Endodermal cell (in vitro differentiated cells): Measurements from ENCODE around the gene SLC38A4. TPM values are rescaled to one million over a fixed set of nuclear protein-coding genes. Genes with fewer than 3 reads are reported as not detected.

ENCODE experiments used
- DNase-seq: peaks from one replicate; pipeline ENCODE4 v3.0.0-alpha.2; 2017
- H3K27ac ChIP-seq: 2 replicates; pipeline ENCODE4 v1.5.1; 2013; ENCODE audit warnings: mild to moderate bottlenecking, low read depth, low read length, moderate library complexity
- H3K27me3 ChIP-seq: 2 replicates; pipeline ENCODE4 v1.6.1; 2013; ENCODE audit warnings: mild to moderate bottlenecking, low read length, moderate library complexity; ENCODE audit not compliant: insufficient read depth, control insufficient read depth, poor library complexity, severe bottlenecking
- H3K36me3 ChIP-seq: 2 replicates; pipeline ENCODE4 v1.7.0; 2013; ENCODE audit warnings: mild to moderate bottlenecking, low read length, moderate library complexity; ENCODE audit not compliant: control insufficient read depth, insufficient read depth
- H3K4me1 ChIP-seq: one replicate; pipeline ENCODE4 v1.7.0; 2013; ENCODE audit warnings: low read length; ENCODE audit not compliant: control insufficient read depth, insufficient read depth
- H3K4me3 ChIP-seq: 2 replicates; pipeline ENCODE4 v1.5.1; 2013; ENCODE audit warnings: mild to moderate bottlenecking, low read length, moderate library complexity
- H3K9ac ChIP-seq: 2 replicates; pipeline ENCODE4 v1.6.1; 2013; ENCODE audit warnings: mild to moderate bottlenecking, low read length, moderate library complexity; ENCODE audit not compliant: poor library complexity, severe bottlenecking; ENCODE audit errors: extremely low read depth
- H3K9me3 ChIP-seq: 2 replicates; pipeline ENCODE4 v1.6.1; 2013; ENCODE audit warnings: mild to moderate bottlenecking, low read length, moderate library complexity; ENCODE audit not compliant: control insufficient read depth
- H3K27ac Mint-ChIP-seq: 2 replicates; pipeline ENCODE4 v1.8.0; 2020; ENCODE audit warnings: mixed read lengths
- H3K27me3 Mint-ChIP-seq: 2 replicates; pipeline ENCODE4 v1.8.0; 2021; ENCODE audit warnings: mild to moderate bottlenecking, mixed read lengths; ENCODE audit not compliant: insufficient read depth
- H3K36me3 Mint-ChIP-seq: 2 replicates; pipeline ENCODE4 v1.8.0; 2020; ENCODE audit warnings: low read depth, mixed read lengths
- H3K4me1 Mint-ChIP-seq: 2 replicates; pipeline ENCODE4 v1.8.0; 2020; ENCODE audit warnings: mixed read lengths
- H3K4me3 Mint-ChIP-seq: 2 replicates; pipeline ENCODE4 v1.8.0; 2020; ENCODE audit warnings: mild to moderate bottlenecking, moderate library complexity, mixed read lengths
- H3K9me3 Mint-ChIP-seq: 2 replicates; pipeline ENCODE4 v1.8.0; 2020; ENCODE audit warnings: mild to moderate bottlenecking, mixed read lengths
- CTCF ChIP-seq: fragments of 200-600 bp; sonication (generic); conservative IDR thresholded peaks from 2 replicates; pipeline ENCODE4 v1.5.0; 2021; ENCODE audit warnings: antibody characterized with exemption, mild to moderate bottlenecking
- WGBS, 2 experiments: methylation state at CpG; one replicate each; pipeline versions ENCODE4 v1.1.5 to v1.1.7; 2013; ENCODE audit warnings: missing lambda C conversion rate in 2 of 2, mixed read lengths in 1 of 2; ENCODE audit not compliant: insufficient coverage in 1 of 2, insufficient read length in 1 of 2; 5-methylcytosine and 5-hydroxymethylcytosine counted together
- total RNA-seq, 2 donors: library from RNA; stranded (reverse); fragmentation: NEBNext Ultra II Directional in 1 of 2; extraction: Animal tissue kit (Norgen Biotek cat#: 25700) in 1 of 2; gene quantifications; 2 replicates in 1 of 2; 3 replicates in 1 of 2; pipeline ENCODE4 v1.2.1, GENCODE V29; 2021

Gene SLC38A4
- total RNA-seq, 2 donors from 2014 or later: 0.62 TPM; not detected in 1

GRCh38 chr12:46824709-46825108 is 1.1 kb downstream of the SLC38A4 start:
- H3K36me3 ChIP-seq: no peaks in the 10 kb centered on the region
- Mint-ChIP-seq H3K36me3 (no peaks in the 10 kb centered on the region), H3K27ac (no peak overlapping the region), H3K9me3 (no peaks in the 10 kb centered on the region), H3K4me1 (peaks cover 5% of the 10 kb centered on the region), H3K27me3 (peaks cover 69% of the 10 kb centered on the region), H3K4me3 (no peak overlapping the region)
- no peak overlapping the region for H3K9ac ChIP-seq
- H3K27ac ChIP-seq: no peak overlapping the region
- no peak for DNase-seq
- no peaks in the 10 kb centered on the region for H3K4me1 ChIP-seq
- H3K4me3 ChIP-seq: no peak overlapping the region
- H3K9me3 ChIP-seq: no peaks in the 10 kb centered on the region
- TF ChIP-seq CTCF: no peak
- 96 to 100% methylated on average over 2 of the region's 2 CpGs for WGBS, 2 experiments
- H3K27me3 ChIP-seq: peaks cover 66% of the 10 kb centered on the region

- Mint-ChIP-seq H3K9me3 (no peaks in the 10 kb centered on the region), H3K36me3 (no peaks in the 10 kb centered on the region), H3K27me3 (peaks cover 10% of the 10 kb centered on the region), H3K27ac (no peak overlapping the region), H3K4me3 (no peak overlapping the region), H3K4me1 (peaks cover 3% of the 10 kb centered on the region)
- H3K4me1 ChIP-seq: no peaks in the 10 kb centered on the region
- H3K9ac ChIP-seq: no peak overlapping the region
- no peak overlapping the region for H3K4me3 ChIP-seq
- no peaks in the 10 kb centered on the region for H3K9me3 ChIP-seq
- H3K36me3 ChIP-seq: no peaks in the 10 kb centered on the region
- DNase-seq: no peak
- H3K27ac ChIP-seq: no peak overlapping the region
- H3K27me3 ChIP-seq: peaks cover 5% of the 10 kb centered on the region
- TF ChIP-seq CTCF: no peak
These were observed 7.2 kb downstream of the SLC38A4 start for GRCh38 chr12:46818642-46819041.

- TF ChIP-seq CTCF: no peak
- Histone ChIP-seq H3K9me3 (no peaks in the 10 kb centered on the region), H3K36me3 (no peaks in the 10 kb centered on the region), H3K27me3 (no peaks in the 10 kb centered on the region), H3K9ac (no peak overlapping the region), H3K27ac (no peak overlapping the region), H3K4me1 (no peaks in the 10 kb centered on the region), H3K4me3 (no peak overlapping the region)
- no peak overlapping the region for H3K4me3 Mint-ChIP-seq
- H3K4me1 Mint-ChIP-seq: no peaks in the 10 kb centered on the region
- 65% methylated on average over 2 of the region's 2 CpGs; no CpG with 5 or more reads in 1 of the 2 experiments for WGBS, 2 experiments
- H3K27ac Mint-ChIP-seq: no peak overlapping the region
- no peak for DNase-seq
- H3K36me3 Mint-ChIP-seq: no peaks in the 10 kb centered on the region
- H3K27me3 Mint-ChIP-seq: no peaks in the 10 kb centered on the region
- H3K9me3 Mint-ChIP-seq: no peaks in the 10 kb centered on the region
These were observed 10.0 kb downstream of the SLC38A4 start for GRCh38 chr12:46815809-46816208.
